NCI-H1436 treated with DMSO at 0.1 percent for 48 hours (cell line): Measurements from ENCODE around the gene NOC2L.
"Not testable (repeated sequence)": the region's sequence is repeated elsewhere in the genome, so short reads cannot be mapped to it uniquely, and the experiment has no call there.

Experiments used
- DNase-seq: peaks from one replicate; lab custom pipeline; 2025; lab: John Stamatoyannopoulos, UW

Gene NOC2L

DNA sequence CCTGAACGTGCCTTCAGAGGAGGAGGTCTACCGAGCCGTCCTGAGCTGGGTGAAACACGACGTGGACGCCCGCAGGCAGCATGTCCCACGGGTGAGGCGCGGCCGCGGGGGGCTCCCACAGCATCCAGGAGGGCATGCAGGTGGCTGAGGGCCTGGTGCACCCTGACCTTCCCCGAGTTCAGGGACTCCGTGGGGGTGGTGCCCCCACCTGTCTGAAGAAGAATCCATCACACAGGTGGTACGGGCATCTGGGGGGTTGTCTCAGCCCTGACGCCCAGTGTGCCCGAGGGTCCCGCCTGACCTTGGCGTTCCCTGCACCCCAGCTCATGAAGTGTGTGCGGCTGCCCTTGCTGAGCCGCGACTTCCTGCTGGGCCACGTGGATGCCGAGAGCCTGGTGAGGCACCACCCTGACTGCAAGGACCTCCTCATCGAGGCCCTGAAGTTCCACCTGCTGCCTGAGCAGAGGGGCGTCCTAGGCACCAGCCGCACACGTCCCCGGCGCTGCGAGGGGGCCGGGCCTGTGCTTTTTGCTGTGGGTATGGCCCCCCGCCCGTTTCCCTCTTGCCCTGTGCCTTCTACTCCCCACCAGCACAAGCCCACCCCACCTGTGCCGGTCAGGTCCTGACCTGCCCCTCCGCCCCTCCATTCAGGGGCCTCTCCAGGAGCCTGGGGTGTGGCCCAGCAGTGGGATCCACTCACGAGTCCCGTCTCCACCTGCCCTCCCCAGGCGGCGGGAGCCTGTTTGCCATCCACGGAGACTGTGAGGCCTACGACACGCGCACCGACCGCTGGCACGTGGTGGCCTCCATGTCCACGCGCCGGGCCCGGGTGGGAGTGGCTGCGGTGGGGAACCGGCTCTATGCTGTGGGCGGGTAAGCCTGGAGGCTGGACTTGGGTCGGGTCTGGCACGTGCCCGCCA, 3.6 kb upstream of the NOC2L start:
- no peak for DNase-seq

GRCh38 chr1:961132-961669, 2.1 kb upstream of the NOC2L start:
- no peak for DNase-seq

- DNase-seq, result no peak
Measured at GRCh38 chr1:960363-961131, 1.5 kb upstream of the NOC2L start, which contains the start of gene KLHL17. Gene KLHL17, plus strand, starts transcription at chr1:960584. Its CDS starts 110 bp downstream, at chr1:960694.

DNA sequence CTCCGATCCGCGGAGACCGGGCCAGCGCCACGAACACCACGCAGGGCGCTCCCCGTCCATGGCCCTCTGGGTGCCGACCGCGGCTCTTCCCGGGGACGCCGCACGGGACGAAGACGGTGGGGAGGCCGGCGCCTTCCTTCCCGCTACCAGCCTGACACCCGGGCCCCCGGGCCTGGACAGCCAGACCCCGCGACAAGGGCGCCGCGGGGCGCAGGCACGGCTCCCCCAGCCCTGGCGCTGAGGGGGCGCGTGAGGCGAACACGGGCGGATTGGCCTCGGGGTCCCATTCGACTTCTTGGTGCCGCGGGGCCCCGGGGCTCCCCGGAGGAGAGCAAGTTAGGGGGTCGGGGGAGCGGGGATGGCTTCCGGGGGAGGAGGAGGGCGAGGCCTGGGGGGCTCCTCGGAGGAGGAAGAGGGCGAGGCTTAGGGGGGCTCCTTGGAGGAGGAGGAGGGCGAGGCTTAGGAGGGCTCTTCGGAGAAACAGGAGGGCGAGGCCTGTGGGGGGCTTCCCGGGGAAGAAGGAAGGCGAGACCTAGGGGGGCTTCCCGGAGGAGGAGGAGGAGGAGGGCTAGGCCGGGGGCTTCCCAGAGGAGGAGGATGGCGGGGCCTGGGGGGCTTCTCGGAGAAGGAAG, 791 bp upstream of the NOC2L start:
- no peak for DNase-seq

GRCh38 chr1:956636-957035, 2.4 kb downstream of the NOC2L start:
- DNase-seq, result no peak

DNA sequence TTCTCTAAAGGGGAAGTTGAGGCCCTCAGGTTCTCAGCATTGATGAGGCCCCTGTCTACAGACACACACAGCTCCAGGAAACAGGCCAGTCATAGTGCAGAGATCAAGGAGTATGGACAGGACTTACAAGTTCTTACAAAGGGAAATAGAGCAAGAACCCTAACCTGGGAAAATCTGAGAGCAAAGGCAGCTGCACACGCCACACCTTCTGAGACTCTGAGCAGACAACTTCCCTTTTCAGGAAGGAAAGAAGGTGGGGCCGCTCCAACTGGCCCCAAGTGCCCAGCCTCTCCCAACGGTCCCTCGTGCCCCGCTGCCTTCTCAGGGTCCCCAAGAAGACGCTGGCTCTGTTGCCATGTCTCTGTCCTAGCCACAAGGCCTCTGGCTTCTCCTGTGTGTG, 3.6 kb downstream of the NOC2L start:
- DNase-seq, result no peak

GRCh38 chr1:954927-955326, 4.1 kb downstream of the NOC2L start:
- no peak for DNase-seq

DNA sequence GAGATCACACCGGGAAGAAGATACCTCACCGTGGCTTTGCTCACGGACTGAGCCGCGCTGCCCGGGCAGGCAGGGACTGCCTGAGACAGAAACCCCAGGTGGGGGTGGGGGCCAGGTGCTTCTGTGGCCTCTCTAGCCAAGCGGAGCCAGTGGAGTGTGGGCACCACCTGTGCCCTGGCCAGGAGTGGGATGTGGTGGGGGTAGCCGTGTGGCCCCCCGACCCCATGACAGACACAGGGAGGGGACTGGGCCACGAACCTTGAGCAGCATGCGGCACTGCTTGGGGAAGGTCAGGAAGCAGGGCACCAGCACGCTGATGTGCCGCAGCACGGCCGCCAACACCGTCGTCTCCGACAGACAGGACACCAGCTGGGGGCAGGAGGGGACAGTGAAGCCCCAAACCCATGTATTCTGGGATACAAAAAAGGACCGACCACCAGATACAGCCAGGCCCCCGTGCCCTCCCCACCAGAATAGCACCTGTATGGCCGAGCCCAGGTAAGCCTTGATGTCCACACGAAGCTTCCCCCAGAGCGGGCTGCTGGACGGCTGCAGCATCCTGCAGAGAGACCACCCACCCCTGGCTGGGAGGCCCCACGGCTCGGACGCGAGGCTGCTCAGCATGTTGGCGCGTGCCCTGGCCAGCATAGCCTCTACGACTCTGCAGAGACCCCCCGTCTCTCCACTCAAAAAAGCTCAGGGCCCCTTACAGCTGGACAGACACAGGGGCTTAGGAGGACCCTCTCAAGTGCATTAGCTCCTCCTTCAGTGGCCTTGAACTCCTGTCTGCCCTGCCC, 5.3 kb downstream of the NOC2L start:
- DNase-seq, result no peak

GRCh38 chr1:952603-953002, 6.5 kb downstream of the NOC2L start:
- DNase-seq, result no peak

DNA sequence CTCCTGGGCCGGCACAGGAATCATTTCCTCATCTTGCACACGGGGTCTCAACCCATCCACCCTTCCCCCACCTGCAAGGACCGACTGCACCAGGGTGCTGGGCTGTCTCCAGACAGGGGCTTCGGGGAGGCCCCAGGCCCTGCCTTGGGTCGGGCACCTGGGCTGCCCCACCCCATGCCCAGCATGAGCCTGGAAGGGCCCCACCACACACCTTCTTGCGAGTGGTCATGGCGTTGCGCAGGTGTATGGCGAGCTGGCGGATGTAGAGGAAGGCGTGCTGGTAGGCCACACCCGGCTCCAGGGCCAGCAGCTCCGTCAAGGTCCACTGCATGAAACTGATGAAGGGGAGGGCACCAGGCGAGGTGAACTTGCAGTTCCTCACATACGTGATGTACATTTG, 6.9 kb downstream of the NOC2L start:
- DNase-seq, result no peak

DNA sequence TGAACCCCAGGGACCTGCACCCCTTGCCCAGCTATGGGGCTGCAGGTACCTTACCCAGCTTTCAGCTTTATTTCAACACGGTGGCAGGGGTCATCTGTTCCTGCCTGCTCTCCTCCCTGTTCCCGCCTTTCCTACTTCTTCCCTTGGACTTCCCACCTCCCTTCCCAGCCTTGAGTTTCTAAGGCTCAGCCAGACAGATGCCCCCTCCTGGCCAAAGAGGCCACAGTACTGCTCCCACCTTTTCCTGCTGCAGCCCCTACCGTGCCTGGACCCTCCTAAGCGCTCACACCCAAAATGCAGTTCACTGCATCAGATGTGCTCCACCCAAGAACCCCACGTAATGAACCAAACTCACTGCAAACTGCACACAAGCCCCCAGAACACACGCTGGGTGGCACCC, 7.7 kb downstream of the NOC2L start:
- no peak for DNase-seq

DNA sequence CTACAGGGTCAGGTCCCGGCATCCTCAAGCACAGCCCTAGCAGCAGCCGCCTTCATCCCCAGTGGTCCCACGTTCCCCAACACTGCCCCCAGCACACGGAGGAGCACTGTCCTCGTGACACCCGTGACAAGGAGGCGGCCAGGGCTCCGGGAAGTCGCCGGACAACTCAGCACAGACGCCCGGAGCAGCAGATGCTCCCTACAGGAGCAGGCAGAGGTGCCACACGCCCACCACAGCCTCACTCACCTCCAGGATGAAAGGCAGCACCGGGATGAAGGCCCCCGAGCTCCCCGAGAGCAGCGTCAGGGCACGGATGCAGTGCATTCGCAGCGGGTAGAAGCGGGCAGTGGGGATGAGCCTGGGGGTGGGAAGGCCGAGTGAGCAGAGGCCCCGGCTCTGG, 8.2 kb downstream of the NOC2L start:
- DNase-seq, result no peak

DNA sequence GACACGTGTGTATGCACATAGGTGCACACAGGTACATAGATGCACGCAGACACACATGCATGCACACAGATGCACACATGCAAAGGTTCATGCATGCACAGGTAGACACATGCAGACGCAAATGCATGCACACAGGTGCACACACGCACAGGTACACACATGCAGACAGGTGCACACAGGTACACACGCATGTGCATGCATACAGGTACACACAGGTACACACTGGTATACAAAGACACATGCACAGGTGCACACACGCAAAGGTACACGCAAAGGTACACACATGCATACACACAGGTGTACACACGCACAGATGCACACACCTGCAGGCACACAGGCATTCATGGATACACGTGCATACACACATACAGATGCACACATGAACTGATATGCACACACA, 8.8 kb downstream of the NOC2L start:
- no peak for DNase-seq

DNA sequence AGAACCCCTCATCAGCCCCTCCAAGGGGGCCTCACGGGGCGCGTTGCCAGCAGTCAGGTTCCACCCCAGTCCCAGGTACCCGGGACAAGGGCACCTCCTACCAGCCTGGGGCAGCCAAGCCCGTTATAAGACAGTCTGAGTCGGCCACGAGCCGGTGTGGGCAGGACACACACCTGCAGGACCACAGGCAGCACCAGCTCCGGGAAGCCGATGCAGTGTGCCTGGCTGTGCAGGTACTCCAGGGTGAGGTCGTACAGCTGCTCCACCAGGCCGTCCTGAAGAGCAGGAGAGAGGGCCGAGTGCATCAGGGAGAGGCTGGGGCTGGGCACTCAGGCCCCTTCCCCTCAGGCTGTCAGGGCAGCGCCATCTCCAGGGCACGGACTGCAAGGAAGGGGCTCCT, 11.1 kb downstream of the NOC2L start:
- no peak for DNase-seq

DNA sequence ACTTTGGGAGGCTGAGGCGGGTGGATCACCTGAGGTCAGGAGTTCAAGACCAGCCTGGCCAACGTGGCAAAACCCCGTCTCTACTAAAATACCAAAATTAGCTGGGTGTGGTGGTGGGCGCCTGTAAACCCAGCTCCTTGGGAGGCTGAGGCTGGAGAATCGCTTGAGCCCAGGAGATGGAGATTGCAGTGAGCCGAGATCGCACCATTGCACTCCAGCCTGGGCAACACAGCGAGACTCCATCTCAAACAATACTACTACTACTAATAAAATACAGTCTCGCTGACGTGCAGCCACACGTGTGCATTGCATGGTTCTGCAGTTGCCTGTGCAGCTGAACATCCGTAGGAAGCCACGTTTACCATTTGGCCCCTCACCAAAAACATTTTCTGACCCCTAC, 12.2 kb downstream of the NOC2L start:
- not testable (repeated sequence) for DNase-seq

- no peak for DNase-seq
Measured at GRCh38 chr1:945688-946556, 13.1 kb downstream of the NOC2L start.

GRCh38 chr1:944341-945325, 14.4 kb downstream of the NOC2L start:
- DNase-seq, result no peak

GRCh38 chr1:943545-944340, 15.3 kb downstream of the NOC2L start:
- DNase-seq, result no peak
